ENCODE data around the gene DNASE1L3. TPM values are rescaled to one million over a fixed set of nuclear protein-coding genes. Genes with fewer than 3 reads are reported as not detected.
A peak's percentile ranks its signal among the peaks of the same experiment; 100 is the strongest.

The DNASE1L3 gene
- total and polyA plus RNA-seq, 4 donors: 76.1 to 201 (median 128) TPM

DNA sequence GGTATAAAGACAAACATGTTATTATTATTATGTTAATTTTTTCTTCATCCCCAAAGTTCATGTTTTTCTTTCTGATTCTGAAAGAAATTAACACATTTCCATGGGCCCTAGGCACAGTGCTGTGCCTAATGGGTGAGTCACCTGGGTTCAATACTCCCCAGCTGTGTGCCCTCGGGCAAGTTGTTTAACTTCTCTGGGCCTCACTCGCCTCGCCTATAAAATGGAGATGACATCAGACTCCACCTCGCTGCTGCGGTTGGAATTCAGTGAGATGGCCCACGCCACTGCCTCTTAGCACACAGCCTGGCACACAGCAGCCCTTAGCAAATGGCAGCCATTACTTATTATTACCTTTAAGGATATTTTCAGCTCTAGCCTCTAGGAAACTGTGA, 22.6 kb downstream of the DNASE1L3 start:
- no peak for DNase-seq (ENCODE audit: low spot score)
- Histone ChIP-seq H3K9me3 (ENCODE audit: control insufficient read depth in 4 of 4, low read length in 3 of 4) (no peaks in the 10 kb centered on the region), H3K9ac (ENCODE audit: low read depth in 1 of 2, low read length in 2 of 2) (no peak overlapping the region), H3K36me3 (ENCODE audit: control insufficient read depth in 4 of 4, insufficient read depth in 3 of 4, low read depth in 1 of 4, low read length in 3 of 4) (no peaks in the 10 kb centered on the region), H3K27me3 (ENCODE audit: control insufficient read depth in 4 of 4, insufficient read depth in 4 of 4, low read length in 3 of 4) (no peaks in the 10 kb centered on the region), H3K4me1 (ENCODE audit: control insufficient read depth in 4 of 4, insufficient read depth in 4 of 4, low read length in 3 of 4) (peaks cover 28 to 65% (median 56%) of the 10 kb centered on the region in 4 donors), H3K27ac (ENCODE audit: low read depth in 1 of 2, low read length in 2 of 2) (peak overlapping the region; percentile 37 to 70), H3K4me3 (ENCODE audit: low read depth in 1 of 3, low read length in 3 of 3) (no peak overlapping the region)
- TF ChIP-seq EGR1 (IDR thresholded peaks at IDR 0.05; ENCODE audit: low read depth in 2 of 2) (no peak), RXRA (IDR thresholded peaks at IDR 0.05) (no peak), FOXA1 (IDR thresholded peaks at IDR 0.05) (no peak), YY1 (IDR thresholded peaks at IDR 0.05) (no peak), SP1 (IDR thresholded peaks at IDR 0.05) (no peak), MAX (IDR thresholded peaks at IDR 0.05) (no peak), FOXA2 (IDR thresholded peaks at IDR 0.05) (no peak), NR2F2 (IDR thresholded peaks at IDR 0.05) (no peak), TAF1 (conservative IDR thresholded peaks at IDR 0.05) (no peak), HNF4A (conservative IDR thresholded peaks at IDR 0.05) (no peak), GABPA (IDR thresholded peaks at IDR 0.05 in 1 of 2, conservative IDR thresholded peaks at IDR 0.05 in 1 of 2) (no peak), HNF4G (IDR thresholded peaks at IDR 0.05) (no peak), JUND (IDR thresholded peaks at IDR 0.05) (no peak), RAD21 (IDR thresholded peaks at IDR 0.05) (no peak)
- TF ChIP-seq, protein P1, sequence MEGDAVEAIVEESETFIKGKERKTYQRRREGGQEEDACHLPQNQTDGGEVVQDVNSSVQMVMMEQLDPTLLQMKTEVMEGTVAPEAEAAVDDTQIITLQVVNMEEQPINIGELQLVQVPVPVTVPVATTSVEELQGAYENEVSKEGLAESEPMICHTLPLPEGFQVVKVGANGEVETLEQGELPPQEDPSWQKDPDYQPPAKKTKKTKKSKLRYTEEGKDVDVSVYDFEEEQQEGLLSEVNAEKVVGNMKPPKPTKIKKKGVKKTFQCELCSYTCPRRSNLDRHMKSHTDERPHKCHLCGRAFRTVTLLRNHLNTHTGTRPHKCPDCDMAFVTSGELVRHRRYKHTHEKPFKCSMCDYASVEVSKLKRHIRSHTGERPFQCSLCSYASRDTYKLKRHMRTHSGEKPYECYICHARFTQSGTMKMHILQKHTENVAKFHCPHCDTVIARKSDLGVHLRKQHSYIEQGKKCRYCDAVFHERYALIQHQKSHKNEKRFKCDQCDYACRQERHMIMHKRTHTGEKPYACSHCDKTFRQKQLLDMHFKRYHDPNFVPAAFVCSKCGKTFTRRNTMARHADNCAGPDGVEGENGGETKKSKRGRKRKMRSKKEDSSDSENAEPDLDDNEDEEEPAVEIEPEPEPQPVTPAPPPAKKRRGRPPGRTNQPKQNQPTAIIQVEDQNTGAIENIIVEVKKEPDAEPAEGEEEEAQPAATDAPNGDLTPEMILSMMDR (IDR thresholded peaks at IDR 0.05; ENCODE audit: low read depth, low read length, missing input control): no peak
- TF ChIP-seq, protein P2, sequence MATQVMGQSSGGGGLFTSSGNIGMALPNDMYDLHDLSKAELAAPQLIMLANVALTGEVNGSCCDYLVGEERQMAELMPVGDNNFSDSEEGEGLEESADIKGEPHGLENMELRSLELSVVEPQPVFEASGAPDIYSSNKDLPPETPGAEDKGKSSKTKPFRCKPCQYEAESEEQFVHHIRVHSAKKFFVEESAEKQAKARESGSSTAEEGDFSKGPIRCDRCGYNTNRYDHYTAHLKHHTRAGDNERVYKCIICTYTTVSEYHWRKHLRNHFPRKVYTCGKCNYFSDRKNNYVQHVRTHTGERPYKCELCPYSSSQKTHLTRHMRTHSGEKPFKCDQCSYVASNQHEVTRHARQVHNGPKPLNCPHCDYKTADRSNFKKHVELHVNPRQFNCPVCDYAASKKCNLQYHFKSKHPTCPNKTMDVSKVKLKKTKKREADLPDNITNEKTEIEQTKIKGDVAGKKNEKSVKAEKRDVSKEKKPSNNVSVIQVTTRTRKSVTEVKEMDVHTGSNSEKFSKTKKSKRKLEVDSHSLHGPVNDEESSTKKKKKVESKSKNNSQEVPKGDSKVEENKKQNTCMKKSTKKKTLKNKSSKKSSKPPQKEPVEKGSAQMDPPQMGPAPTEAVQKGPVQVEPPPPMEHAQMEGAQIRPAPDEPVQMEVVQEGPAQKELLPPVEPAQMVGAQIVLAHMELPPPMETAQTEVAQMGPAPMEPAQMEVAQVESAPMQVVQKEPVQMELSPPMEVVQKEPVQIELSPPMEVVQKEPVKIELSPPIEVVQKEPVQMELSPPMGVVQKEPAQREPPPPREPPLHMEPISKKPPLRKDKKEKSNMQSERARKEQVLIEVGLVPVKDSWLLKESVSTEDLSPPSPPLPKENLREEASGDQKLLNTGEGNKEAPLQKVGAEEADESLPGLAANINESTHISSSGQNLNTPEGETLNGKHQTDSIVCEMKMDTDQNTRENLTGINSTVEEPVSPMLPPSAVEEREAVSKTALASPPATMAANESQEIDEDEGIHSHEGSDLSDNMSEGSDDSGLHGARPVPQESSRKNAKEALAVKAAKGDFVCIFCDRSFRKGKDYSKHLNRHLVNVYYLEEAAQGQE (IDR thresholded peaks at IDR 0.05): no peak
- TF ChIP-seq, protein P3, sequence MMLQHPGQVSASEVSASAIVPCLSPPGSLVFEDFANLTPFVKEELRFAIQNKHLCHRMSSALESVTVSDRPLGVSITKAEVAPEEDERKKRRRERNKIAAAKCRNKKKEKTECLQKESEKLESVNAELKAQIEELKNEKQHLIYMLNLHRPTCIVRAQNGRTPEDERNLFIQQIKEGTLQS (IDR thresholded peaks at IDR 0.05): no peak
- 71% methylated on average over 6 of the region's 6 CpGs for WGBS

DNA sequence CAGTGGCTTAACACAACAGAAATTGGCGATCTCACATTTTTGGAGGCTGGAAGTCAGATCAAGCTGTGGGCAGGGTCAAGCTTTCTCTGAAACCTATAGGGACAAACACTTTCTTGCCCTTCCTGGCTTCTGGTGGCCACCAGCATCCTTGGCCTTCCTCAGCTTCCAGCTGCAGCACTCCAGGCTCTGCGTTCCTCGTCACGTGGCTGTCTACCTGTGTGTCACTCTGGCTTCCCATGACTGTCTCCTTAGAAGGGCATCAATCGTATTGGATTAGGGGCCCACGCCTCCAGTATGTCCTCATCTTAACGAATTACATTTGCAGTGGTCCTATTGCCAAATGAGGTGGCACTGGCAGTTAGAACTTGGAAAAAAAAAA, 25.8 kb downstream of the DNASE1L3 start:
- Histone ChIP-seq H3K36me3 (ENCODE audit: control insufficient read depth in 4 of 4, insufficient read depth in 3 of 4, low read depth in 1 of 4, low read length in 3 of 4) (no peaks in the 10 kb centered on the region), H3K4me3 (ENCODE audit: low read depth in 1 of 3, low read length in 3 of 3) (no peak overlapping the region), H3K27me3 (ENCODE audit: control insufficient read depth in 4 of 4, insufficient read depth in 4 of 4, low read length in 3 of 4) (no peaks in the 10 kb centered on the region), H3K4me1 (ENCODE audit: control insufficient read depth in 4 of 4, insufficient read depth in 4 of 4, low read length in 3 of 4) (peaks cover 13 to 39% (median 30%) of the 10 kb centered on the region in 4 donors), H3K27ac (ENCODE audit: low read depth in 1 of 2, low read length in 2 of 2) (no peak overlapping the region), H3K9me3 (ENCODE audit: control insufficient read depth in 4 of 4, low read length in 3 of 4) (no peaks in the 10 kb centered on the region), H3K9ac (ENCODE audit: low read depth in 1 of 2, low read length in 2 of 2) (no peak overlapping the region)
- no peak for DNase-seq (ENCODE audit: low spot score)
- 94% methylated on average over 7 of the region's 7 CpGs for WGBS
- TF ChIP-seq, protein P2 (IDR thresholded peaks at IDR 0.05): no peak
